HepG2 (cell line): Measurements from ENCODE around the gene TNNI2. TPM values are rescaled to one million over a fixed set of nuclear protein-coding genes. Genes with fewer than 3 reads are reported as not detected.

Source experiments
- ATAC-seq: fragments of 200-7000 bp; cut with Tn5 transposase; 3 replicates; pipeline ENCODE4 v1.9.1; 2020; ENCODE audit warnings: mild to moderate bottlenecking, moderate library complexity
- BruUV-seq: library from RNA; stranded (reverse); fragments of 400-500 nt; replicated peaks from 2 replicates; lab custom pipeline; 2021; lab: Mats Ljungman, UMichigan
- CTCF ChIA-PET: fragments of 300-600 bp; formaldehyde crosslinking; extraction: SDS; loops from one replicate; lab custom pipeline; 2021; ENCODE audit warnings: low total read pairs, inconsistent platforms, low intra/inter-chr PET ratio; lab: Yijun Ruan, JAX
- POLR2A ChIA-PET: fragments of 350-600 bp; sonication (Branson Sonifier 250); formaldehyde crosslinking; loops from one replicate; lab custom pipeline; 2020; ENCODE audit warnings: antibody characterized with exemption, inconsistent platforms; lab: Yijun Ruan, JAX
- DNase-seq: peaks from one replicate; pipeline ENCODE4 v3.0.0-alpha.2; 2015; ENCODE audit warnings: low spot score
- FAIRE-seq: peaks from 3 replicates; lab custom pipeline; 2011; peaks lifted over from hg19 to GRCh38; lab: Jason Lieb, UNC
- H2AFZ ChIP-seq: one replicate; pipeline ENCODE4 v1.6.1; 2011; ENCODE audit warnings: low read length, inconsistent platforms
- H3K27ac ChIP-seq: fragments of 300-600 bp; 3 replicates; pipeline ENCODE4 v1.8.0; 2011; ENCODE audit warnings: mixed run types, mild to moderate bottlenecking, mixed read lengths, low read length, inconsistent platforms; ENCODE audit not compliant: insufficient read depth; ENCODE audit errors: extremely low read length
- H3K27me3 ChIP-seq, 2 experiments: fragments of 200-600 bp in 1 of 2; 2 replicates in 1 of 2; 3 replicates in 1 of 2; pipeline versions ENCODE4 v1.6.0 to v1.8.0; 2011; ENCODE audit warnings: low read length in 2 of 2, mild to moderate bottlenecking in 2 of 2, moderate library complexity in 2 of 2, inconsistent platforms in 1 of 2; ENCODE audit not compliant: insufficient read depth in 2 of 2, control insufficient read depth in 1 of 2
- H3K36me3 ChIP-seq, 2 experiments: fragments of 200-600 bp in 1 of 2; replicated peaks in 1 of 2; 2 replicates in 1 of 2; 3 replicates in 1 of 2; pipeline versions ENCODE4 v1.5.1 to v1.8.0; 2011; ENCODE audit warnings: low read length in 2 of 2, inconsistent platforms in 1 of 2; ENCODE audit not compliant: insufficient read depth in 2 of 2, control insufficient read depth in 1 of 2
- H3K4me1 ChIP-seq: 2 replicates; pipeline ENCODE4 v1.5.1; 2012; ENCODE audit warnings: low read length, inconsistent platforms; ENCODE audit not compliant: insufficient read depth
- H3K4me2 ChIP-seq: 2 replicates; pipeline ENCODE4 v1.6.0; 2011; ENCODE audit warnings: low read depth, low read length, inconsistent platforms
- H3K4me3 ChIP-seq, 3 experiments: fragments of 200-600 bp in 1 of 3; sonication (generic), shearing (Covaris generic) in 1 of 3; replicated peaks in 1 of 3; 2 replicates each; pipeline ENCODE4 v1.5.1; 2011 to 2016; ENCODE audit warnings: low read length in 3 of 3, inconsistent platforms in 2 of 3, low read depth in 2 of 3, mild to moderate bottlenecking in 2 of 3, control low read depth in 1 of 3, mixed read lengths in 1 of 3; ENCODE audit not compliant: insufficient read depth in 1 of 3
- H3K79me2 ChIP-seq: one replicate; pipeline ENCODE4 v1.6.1; 2011; ENCODE audit warnings: low read length, inconsistent platforms; ENCODE audit not compliant: insufficient read depth
- H3K9ac ChIP-seq: 2 replicates; pipeline ENCODE4 v1.6.0; 2011; ENCODE audit warnings: mild to moderate bottlenecking, low read depth, low read length, inconsistent platforms; ENCODE audit not compliant: insufficient read depth
- H3K9me3 ChIP-seq: 2 replicates; pipeline ENCODE4 v1.5.1; 2012; ENCODE audit warnings: mild to moderate bottlenecking, low read length
- H4K20me1 ChIP-seq: 2 replicates; pipeline ENCODE4 v1.6.0; 2011; ENCODE audit warnings: inconsistent platforms, mild to moderate bottlenecking, low read length, moderate library complexity; ENCODE audit not compliant: insufficient read depth
- AGO2 ChIP-seq: fragments of 200-400 bp; formaldehyde crosslinking; optimal IDR thresholded peaks from 2 replicates; pipeline ENCODE3; 2017; ENCODE audit warnings: mild to moderate bottlenecking, low read depth, low read length, moderate library complexity
- HNRNPL ChIP-seq: fragments of 200-400 bp; formaldehyde crosslinking; IDR thresholded peaks from 2 replicates; pipeline ENCODE4 v1.6.1; 2017; ENCODE audit warnings: mild to moderate bottlenecking, low read depth, low read length
- HOXA5 ChIP-seq: sonication (generic); formaldehyde crosslinking; IDR thresholded peaks from 2 replicates; pipeline ENCODE4 v1.4.0; 2020; ENCODE audit warnings: missing genetic modification reagents
- KDM6A ChIP-seq: IDR thresholded peaks from 2 replicates; pipeline ENCODE4 v1.6.1; 2016; ENCODE audit warnings: low read depth
- NFKB2 ChIP-seq: sonication (generic); formaldehyde crosslinking; IDR thresholded peaks from 2 replicates; pipeline ENCODE4 v1.4.0; 2020; ENCODE audit warnings: missing genetic modification reagents, borderline replicate concordance
- RFX3 ChIP-seq: IDR thresholded peaks from 2 replicates; pipeline ENCODE4 v1.6.1; 2016; ENCODE audit warnings: missing biosample characterization, missing genetic modification reagents
- SATB2 ChIP-seq: sonication (generic); formaldehyde crosslinking; IDR thresholded peaks from 2 replicates; pipeline ENCODE4 v1.5.0; 2020; ENCODE audit warnings: missing genetic modification reagents
- ZNF10 ChIP-seq: sonication (generic); formaldehyde crosslinking; IDR thresholded peaks from 2 replicates; pipeline ENCODE4 v1.4.0; 2020; ENCODE audit warnings: mild to moderate bottlenecking, low read depth, missing genetic modification reagents, borderline replicate concordance
- ZNF274 ChIP-seq: sonication (generic); formaldehyde crosslinking; IDR thresholded peaks from 2 replicates; pipeline ENCODE4 v1.5.1; 2020; ENCODE audit warnings: mild to moderate bottlenecking, missing genetic modification reagents
- ZNF431 ChIP-seq: sonication (generic); formaldehyde crosslinking; IDR thresholded peaks from 2 replicates; pipeline ENCODE4 v1.9.0; 2022; ENCODE audit warnings: missing genetic modification reagents, low read depth, mild to moderate bottlenecking, borderline replicate concordance
- ZSCAN20 ChIP-seq: sonication (generic); formaldehyde crosslinking; IDR thresholded peaks from 2 replicates; pipeline ENCODE4 v1.4.0; 2020; ENCODE audit warnings: missing genetic modification reagents, mild to moderate bottlenecking, borderline replicate concordance
- WGBS: methylation state at CpG from one replicate; pipeline ENCODE4 v1.1.6; 2017; ENCODE audit warnings: low lambda C conversion rate; 5-methylcytosine and 5-hydroxymethylcytosine counted together
- in situ Hi-C: cut with HindIII; loops from 2 replicates; pipeline ENCODE4 v1.10.0; 2017; ENCODE audit warnings: low pct_unique_long_range_greater_than_20kb; ENCODE audit not compliant: extremely low pct_ligation_motif_present
- intact Hi-C: fragments of 100-400 bp; cut with micrococcal nuclease; formaldehyde crosslinking; loops from one replicate; pipeline ENCODE4 v1.10.0; 2022; ENCODE audit not compliant: unreplicated experiment
- polyA plus RNA-seq, 8 experiments: library from polyadenylated mRNA; depleted of rRNA in 3 of 8; stranded (reverse) in 7 of 8; unstranded in 1 of 8; fragments of >200 nt; fragmentation: Illumina TruSeq in 4 of 8; extraction: Trizol in 4 of 8; gene quantifications; 2 replicates each; pipeline versions ENCODE4 v1.2.1 to v1.2.3, GENCODE V29; 2011 to 2016; ENCODE audit warnings: low read depth in 4 of 8, missing spikeins in 1 of 8, mixed read lengths in 1 of 8; ENCODE audit not compliant: insufficient read depth in 1 of 8
- total RNA-seq, 5 experiments: library from RNA; depleted of rRNA; stranded (reverse); fragments of >200 nt; fragmentation: Illumina TruSeq; extraction: Trizol; gene quantifications; 2 replicates each; pipeline ENCODE4 v1.2.3, GENCODE V29; 2016; ENCODE audit warnings: low read depth in 1 of 5

TNNI2 gene
- total and polyA plus RNA-seq, 2 of the 13 experiments (the other 11 are each of a cell fraction or from before 2014, with no cell fraction given) = 7.2 to 12.0 TPM

- POLR2A ChIA-PET = interaction anchor here (5.1 kb wide), 1 partner anchor 138 kb away, joined by 25 read pairs; no protein-coding TSS in a partner anchor
- in situ Hi-C loops = no loop called here
- DNase-seq (no peak), FAIRE-seq (no peak), ATAC-seq (no peak)
- H3K79me2 ChIP-seq = no peaks in the 10 kb centered on the region
- H3K4me2 ChIP-seq = no peak overlapping the region
- WGBS = 84% methylated on average over 8 of the region's 11 CpGs
- no TSS peak for BruUV-seq
- 0 out of 2 replicates have a peak, but pooled peaks have one; percentile 2 for TF ChIP-seq NFKB2 (CRISPR knock-in tag)
- no peak for TF ChIP-seq HNRNPL
- no peak for TF ChIP-seq SATB2 (CRISPR knock-in tag)
- TF ChIP-seq AGO2 = no peak
- no peak for TF ChIP-seq RFX3 (CRISPR knock-in tag)
- TF ChIP-seq ZNF431 = no peak
- 0 out of 2 replicates have a peak, but pooled peaks have one; percentile 16 for TF ChIP-seq ZNF274 (CRISPR knock-in tag)
- no peak for TF ChIP-seq HOXA5 (CRISPR knock-in tag)
- no peak for TF ChIP-seq KDM6A
- TF ChIP-seq ZSCAN20 (CRISPR knock-in tag) = no peak
- no peak for TF ChIP-seq ZNF10 (CRISPR knock-in tag)
- peaks cover 98% of the 10 kb centered on the region for H3K4me1 ChIP-seq
- H3K9ac ChIP-seq = no peak overlapping the region
- no peak overlapping the region for H2AFZ ChIP-seq
- peaks cover 0 to 4% of the 10 kb centered on the region in 2 experiments; a peak in 2 of 5 replicates for H3K27me3 ChIP-seq
- H4K20me1 ChIP-seq = no peaks in the 10 kb centered on the region
- H3K9me3 ChIP-seq = no peaks in the 10 kb centered on the region
- no peak overlapping the region for H3K27ac ChIP-seq
- no peak overlapping the region for H3K4me3 ChIP-seq
- CTCF ChIA-PET = no interaction called here
- no peaks in the 10 kb centered on the region for H3K36me3 ChIP-seq
- intact Hi-C loops = no loop called here
These were observed 9.6 kb upstream of the TNNI2 start for GRCh38 chr11:1829039-1829820.
